Globus pallidus (tissue), 1 donor: ENCODE data around the gene TRPM3.
"Not testable (repeated sequence)": the region's sequence is repeated elsewhere in the genome, so short reads cannot be mapped to it uniquely, and the experiment has no call there.

Experiments
- DNase-seq: peaks from one replicate; pipeline ENCODE4 v3.0.0-alpha.2; 2015; ENCODE audit warnings: low spot score

Gene TRPM3

GRCh38 chr9:70749066-70749465 is 372.4 kb downstream of the TRPM3 start:
- no peak for DNase-seq

- no peak for DNase-seq
Observed at GRCh38 chr9:70747261-70747718, 374.1 kb downstream of the TRPM3 start.

- no peak for DNase-seq
Observed at GRCh38 chr9:70746760-70747159, 374.7 kb downstream of the TRPM3 start.

GRCh38 chr9:70746316-70746715 is 375.1 kb downstream of the TRPM3 start:
- DNase-seq, result no peak

GRCh38 chr9:70724794-70725193 is 396.6 kb downstream of the TRPM3 start:
- not testable (repeated sequence) for DNase-seq

GRCh38 chr9:70724025-70724424 is 397.4 kb downstream of the TRPM3 start:
- not testable (repeated sequence) for DNase-seq

- not testable (repeated sequence) for DNase-seq
Observed at GRCh38 chr9:70706797-70707196, 414.6 kb downstream of the TRPM3 start.

GRCh38 chr9:70701163-70701562 is 420.3 kb downstream of the TRPM3 start:
- DNase-seq, result no peak

GRCh38 chr9:70696694-70697335 is 424.6 kb downstream of the TRPM3 start:
- peak; percentile 7 for DNase-seq

GRCh38 chr9:70694758-70695157 is 426.7 kb downstream of the TRPM3 start:
- no peak for DNase-seq

GRCh38 chr9:70693186-70693585 is 428.2 kb downstream of the TRPM3 start:
- no peak for DNase-seq

GRCh38 chr9:70692431-70692830 is 429.0 kb downstream of the TRPM3 start:
- no peak for DNase-seq

GRCh38 chr9:70688704-70689103 is 432.7 kb downstream of the TRPM3 start:
- no peak for DNase-seq

- DNase-seq, result no peak
Observed at GRCh38 chr9:70683841-70684240, 437.6 kb downstream of the TRPM3 start.

GRCh38 chr9:70682298-70682697 is 439.1 kb downstream of the TRPM3 start:
- no peak for DNase-seq

GRCh38 chr9:70679845-70680244 is 441.6 kb downstream of the TRPM3 start:
- DNase-seq, result no peak

- DNase-seq, result no peak
Observed at GRCh38 chr9:70678153-70678552, 443.3 kb downstream of the TRPM3 start.

GRCh38 chr9:70677055-70677735 is 444.2 kb downstream of the TRPM3 start:
- DNase-seq, result no peak

GRCh38 chr9:70675868-70676370 is 445.5 kb downstream of the TRPM3 start:
- DNase-seq, result no peak

GRCh38 chr9:70673844-70674243 is 447.6 kb downstream of the TRPM3 start:
- DNase-seq, result no peak

- DNase-seq, result no peak
Observed at GRCh38 chr9:70672161-70672649, 449.2 kb downstream of the TRPM3 start.

GRCh38 chr9:70668751-70669150 is 452.7 kb downstream of the TRPM3 start:
- peak; percentile 34 for DNase-seq

GRCh38 chr9:70658765-70659164 is 462.7 kb downstream of the TRPM3 start:
- no peak for DNase-seq
